ENCODE results near the gene LGR6.
"Not testable (repeated sequence)": the region's sequence is repeated elsewhere in the genome, so short reads cannot be mapped to it uniquely, and the experiment has no call there.

Gene LGR6

GRCh38 chr1:202159534-202160371 is 33.8 kb upstream of the LGR6 start:
- DNase-seq: peak; percentile 84 to 85

GRCh38 chr1:202160377-202160940 is 33.1 kb upstream of the LGR6 start, which contains the start of gene PTPN7:
Gene PTPN7, minus strand, starts transcription at chr1:202160602. Its CDS starts 1,200 bp downstream, at chr1:202159402.
- peak; percentile 88 to 92 for DNase-seq

GRCh38 chr1:202161151-202162046 is 32.2 kb upstream of the LGR6 start:
- peak; percentile 55 for DNase-seq

GRCh38 chr1:202162047-202162417 is 31.6 kb upstream of the LGR6 start:
- DNase-seq: peak; percentile 73 to 75

- peak; percentile 62 to 67 for DNase-seq
Observed at GRCh38 chr1:202162418-202163280, 30.9 kb upstream of the LGR6 start.

- DNase-seq: no peak
Observed at GRCh38 chr1:202163281-202164270, 30.0 kb upstream of the LGR6 start.

- peak; percentile 74 to 78 for DNase-seq
Observed at GRCh38 chr1:202164271-202165037, 29.1 kb upstream of the LGR6 start.

GRCh38 chr1:202165267-202165941 is 28.2 kb upstream of the LGR6 start:
- DNase-seq: peak; percentile 79

GRCh38 chr1:202165942-202166843 is 27.4 kb upstream of the LGR6 start:
- DNase-seq: no peak

- not testable (repeated sequence) for DNase-seq
Observed at GRCh38 chr1:202167054-202167453, 26.5 kb upstream of the LGR6 start.

GRCh38 chr1:202167708-202168415 is 25.7 kb upstream of the LGR6 start:
- DNase-seq: no peak

GRCh38 chr1:202168861-202169260 is 24.7 kb upstream of the LGR6 start:
- DNase-seq: no peak

- DNase-seq: no peak
Observed at GRCh38 chr1:202170726-202171125, 22.9 kb upstream of the LGR6 start.

- no peak for DNase-seq
Observed at GRCh38 chr1:202171292-202172014, 22.1 kb upstream of the LGR6 start.

- no peak for DNase-seq
Observed at GRCh38 chr1:202172015-202172355, 21.6 kb upstream of the LGR6 start.

- no peak for DNase-seq
Observed at GRCh38 chr1:202173993-202174392, 19.6 kb upstream of the LGR6 start.
